Neuronal stem cell (in vitro differentiated cells): ENCODE data around the gene SLC2A9.

ENCODE experiments used
- DNase-seq: peaks from one replicate; pipeline ENCODE4 v3.0.0-alpha.2; 2013; ENCODE audit warnings: low spot score
- H2AFZ ChIP-seq: one replicate; pipeline ENCODE4 v1.6.1; 2013; ENCODE audit warnings: mild to moderate bottlenecking, low read length, inconsistent platforms
- H2AK5ac ChIP-seq: 2 replicates; pipeline ENCODE4 v1.6.1; 2013; ENCODE audit warnings: low read depth, mild to moderate bottlenecking, inconsistent platforms, low read length, moderate library complexity, mixed read lengths
- H2BK120ac ChIP-seq: 2 replicates; pipeline ENCODE4 v1.6.1; 2013; ENCODE audit warnings: low read depth, mild to moderate bottlenecking, inconsistent platforms, low read length, moderate library complexity, mixed read lengths
- H2BK12ac ChIP-seq: one replicate; pipeline ENCODE4 v1.6.1; 2013; ENCODE audit warnings: low read length, inconsistent platforms
- H2BK15ac ChIP-seq: 2 replicates; pipeline ENCODE4 v1.6.1; 2013; ENCODE audit warnings: mild to moderate bottlenecking, low read length, inconsistent platforms, mixed read lengths
- H2BK5ac ChIP-seq: one replicate; pipeline ENCODE4 v1.6.1; 2013; ENCODE audit warnings: inconsistent platforms, mild to moderate bottlenecking, low read length, moderate library complexity
- H3K14ac ChIP-seq: one replicate; pipeline ENCODE4 v1.6.1; 2013; ENCODE audit warnings: low read length, inconsistent platforms
- H3K18ac ChIP-seq: 2 replicates; pipeline ENCODE4 v1.6.1; 2013; ENCODE audit warnings: low read length, inconsistent platforms
- H3K23ac ChIP-seq: 2 replicates; pipeline ENCODE4 v1.6.1; 2013; ENCODE audit warnings: low read depth, mild to moderate bottlenecking, mixed read lengths, low read length, inconsistent platforms; ENCODE audit not compliant: poor library complexity
- H3K27ac ChIP-seq: replicated peaks from 3 replicates; pipeline ENCODE4 v1.5.1; 2013; ENCODE audit warnings: low read length, inconsistent platforms
- H3K27me3 ChIP-seq, 3 experiments: 2 replicates each; pipeline ENCODE4 v1.6.1; 2013; ENCODE audit warnings: low read length in 3 of 3, mild to moderate bottlenecking in 2 of 3, inconsistent platforms in 1 of 3, low read depth in 1 of 3, mixed read lengths in 1 of 3, moderate library complexity in 1 of 3; ENCODE audit not compliant: control insufficient read depth in 3 of 3, insufficient read depth in 3 of 3
- H3K36me3 ChIP-seq, 2 donors: replicated peaks in 1 of 2; 2 replicates each; pipeline ENCODE4 v1.6.1; 2013; ENCODE audit warnings: low read length in 2 of 2; ENCODE audit not compliant: control insufficient read depth in 2 of 2, insufficient read depth in 2 of 2
- H3K4ac ChIP-seq: 2 replicates; pipeline ENCODE4 v1.6.1; 2013; ENCODE audit warnings: inconsistent platforms, mild to moderate bottlenecking, low read length, moderate library complexity
- H3K4me1 ChIP-seq, 2 donors: 1 replicate in 1 of 2; 2 replicates in 1 of 2; pipeline ENCODE4 v1.6.1; 2013; ENCODE audit warnings: low read length in 2 of 2, low read depth in 1 of 2; ENCODE audit not compliant: control insufficient read depth in 2 of 2, insufficient read depth in 1 of 2
- H3K4me2 ChIP-seq: one replicate; pipeline ENCODE4 v1.6.1; 2013; ENCODE audit warnings: mild to moderate bottlenecking, low read length, inconsistent platforms; ENCODE audit not compliant: insufficient read depth, poor library complexity, severe bottlenecking
- H3K4me3 ChIP-seq, 2 donors: 2 replicates each; pipeline ENCODE4 v1.5.1; 2013; ENCODE audit warnings: low read length in 2 of 2, mild to moderate bottlenecking in 2 of 2, inconsistent platforms in 1 of 2, moderate library complexity in 1 of 2
- H3K79me1 ChIP-seq: one replicate; pipeline ENCODE4 v1.6.1; 2013; ENCODE audit warnings: low read depth, mild to moderate bottlenecking, inconsistent platforms, low read length, moderate library complexity
- H3K9ac ChIP-seq: one replicate; pipeline ENCODE4 v1.6.1; 2013; ENCODE audit warnings: mild to moderate bottlenecking, low read depth, low read length, inconsistent platforms; ENCODE audit not compliant: poor library complexity
- H3K9me3 ChIP-seq, 2 donors: replicated peaks in 1 of 2; 2 replicates each; pipeline versions ENCODE3 to v1.6.1; 2013; ENCODE audit warnings: low read length in 2 of 2, mild to moderate bottlenecking in 2 of 2, inconsistent platforms in 1 of 2, low read depth in 1 of 2, mixed read lengths in 1 of 2, moderate library complexity in 1 of 2; ENCODE audit not compliant: control insufficient read depth in 2 of 2, insufficient read depth in 1 of 2
- H4K8ac ChIP-seq: one replicate; pipeline ENCODE4 v1.6.1; 2013; ENCODE audit warnings: low read depth, mild to moderate bottlenecking, inconsistent platforms, low read length, moderate library complexity
- H4K91ac ChIP-seq: one replicate; pipeline ENCODE4 v1.6.1; 2013; ENCODE audit warnings: low read length, low read depth, mild to moderate bottlenecking, inconsistent platforms; ENCODE audit not compliant: poor library complexity
- WGBS, 2 donors: extraction: QIAGEN DNeasy Blood & Tissue Kit; methylation state at CpG; one replicate each; pipeline ENCODE4 v1.1.7; 2013; ENCODE audit warnings: missing lambda C conversion rate in 2 of 2, mixed read lengths in 1 of 2; ENCODE audit not compliant: insufficient read length in 2 of 2, insufficient replicate concordance in 1 of 2; ENCODE audit errors: extremely low coverage in 2 of 2; 5-methylcytosine and 5-hydroxymethylcytosine counted together

The SLC2A9 gene

GRCh38 chr4:10019521-10020051, 1.7 kb downstream of the SLC2A9 start:
- no peak overlapping the region for H2BK5ac ChIP-seq
- H4K8ac ChIP-seq, result no peak overlapping the region
- H2AK5ac ChIP-seq, result peak overlapping the region; percentile 69
- no peak overlapping the region for H3K14ac ChIP-seq
- H3K18ac ChIP-seq, result peak overlapping the region; percentile 94
- no peak overlapping the region for H2BK12ac ChIP-seq
- H3K4ac ChIP-seq, result no peak overlapping the region
- peak overlapping the region; percentile 66 for H3K23ac ChIP-seq
- H3K4me1 ChIP-seq, result peaks cover 0 to 13% of the 10 kb centered on the region in 2 donors
- peak overlapping the region; percentile 56 for H3K9ac ChIP-seq
- H3K79me1 ChIP-seq, result no peaks in the 10 kb centered on the region
- no peaks in the 10 kb centered on the region for H3K9me3 ChIP-seq
- H3K27ac ChIP-seq, result no peak overlapping the region
- peak overlapping the region; percentile 12 for H4K91ac ChIP-seq
- peak overlapping the region in 1 of 2 donors; percentile 17 for H3K4me3 ChIP-seq
- WGBS, 2 donors, result no CpG with 5 or more reads among the region's 9 CpGs
- peak overlapping the region; percentile 48 for H3K4me2 ChIP-seq
- peaks cover 0 to 31% (median 3%) of the 10 kb centered on the region in 3 experiments for H3K27me3 ChIP-seq
- no peaks in the 10 kb centered on the region for H3K36me3 ChIP-seq
- no peak overlapping the region for H2AFZ ChIP-seq
- DNase-seq, result no peak
- peak overlapping the region; percentile 57 for H2BK15ac ChIP-seq
- H2BK120ac ChIP-seq, result peak overlapping the region; percentile 78

- H3K18ac ChIP-seq, result peak overlapping the region; percentile 94
These were observed 2.4 kb downstream of the SLC2A9 start for GRCh38 chr4:10018818-10019461.

DNA sequence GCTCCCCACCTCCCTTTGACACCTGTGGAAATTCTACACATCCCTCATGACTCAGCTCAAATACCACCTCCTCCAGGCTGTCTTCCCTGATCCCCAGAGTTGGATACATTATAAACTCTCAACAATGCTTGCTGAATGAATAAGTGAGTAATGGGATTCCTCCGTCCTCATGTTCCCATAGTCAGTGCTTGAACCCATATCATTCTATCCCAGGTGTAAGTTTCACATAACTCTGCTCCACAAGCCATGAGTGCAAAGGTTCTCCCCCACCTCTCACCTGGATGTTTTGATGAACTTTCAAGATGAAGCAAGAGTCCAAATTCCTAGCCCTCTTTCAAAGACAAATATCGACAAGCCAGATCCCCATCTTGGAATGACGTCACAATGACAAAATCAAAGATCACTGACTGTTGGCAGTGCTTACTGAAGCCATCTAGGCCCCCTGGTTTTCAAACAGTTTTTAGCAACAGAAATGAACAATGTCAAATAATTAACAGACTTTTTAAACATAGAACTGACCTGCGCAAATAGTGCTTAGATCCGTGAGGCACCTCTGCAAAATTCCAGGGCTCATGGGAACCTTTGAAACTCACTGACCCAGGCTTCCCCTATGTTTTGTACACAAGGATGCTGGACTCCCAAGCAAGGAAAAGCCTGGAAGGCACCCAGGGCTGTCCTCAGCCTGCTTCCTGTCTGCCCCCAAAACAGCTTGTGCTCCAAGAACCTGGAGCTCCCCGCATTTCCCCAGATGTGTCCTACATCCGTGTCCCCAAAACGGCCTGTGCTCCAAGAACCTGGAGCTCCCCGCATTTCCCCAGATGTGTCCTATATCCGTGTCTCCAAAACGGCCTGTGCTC, 4.0 kb downstream of the SLC2A9 start:
- H4K8ac ChIP-seq, result no peak overlapping the region
- no CpG with 5 or more reads among the region's 11 CpGs for WGBS, 2 donors
- no peak overlapping the region for H3K23ac ChIP-seq
- peaks cover 0 to 8% of the 10 kb centered on the region in 2 donors for H3K4me1 ChIP-seq
- no peak overlapping the region for H3K4me3 ChIP-seq
- no peak overlapping the region for H3K4me2 ChIP-seq
- H3K18ac ChIP-seq, result no peak overlapping the region
- no peak overlapping the region for H4K91ac ChIP-seq
- no peaks in the 10 kb centered on the region for H3K79me1 ChIP-seq
- H2AFZ ChIP-seq, result no peak overlapping the region
- no peak overlapping the region for H3K27ac ChIP-seq
- no peak overlapping the region for H3K9ac ChIP-seq
- H3K14ac ChIP-seq, result no peak overlapping the region
- DNase-seq, result no peak
- no peak overlapping the region for H3K4ac ChIP-seq
- H2BK5ac ChIP-seq, result no peak overlapping the region
- H2BK12ac ChIP-seq, result no peak overlapping the region
- H2BK15ac ChIP-seq, result no peak overlapping the region
- no peaks in the 10 kb centered on the region for H3K36me3 ChIP-seq
- H3K9me3 ChIP-seq, result no peaks in the 10 kb centered on the region
- no peak overlapping the region for H2BK120ac ChIP-seq
- H3K27me3 ChIP-seq, result peaks cover 0 to 17% (median 3%) of the 10 kb centered on the region in 3 experiments
- H2AK5ac ChIP-seq, result no peak overlapping the region

More at GRCh38 chr4:10018818-10019461, 2.4 kb downstream of the SLC2A9 start:
- Histone ChIP-seq H3K4ac (no peak overlapping the region), H3K36me3 (no peaks in the 10 kb centered on the region), H3K27ac (no peak overlapping the region), H3K4me2 (peak overlapping the region; percentile 48), H3K79me1 (no peaks in the 10 kb centered on the region), H3K23ac (peak overlapping the region; percentile 66), H2BK12ac (no peak overlapping the region), H2BK15ac (no peak overlapping the region), H3K9ac (peak overlapping the region; percentile 56), H3K4me1 (peaks cover 0 to 13% of the 10 kb centered on the region in 2 donors), H2BK120ac (peak overlapping the region; percentile 78), H4K8ac (no peak overlapping the region), H4K91ac (no peak overlapping the region), H3K14ac (no peak overlapping the region), H3K4me3 (peak overlapping the region in 1 of 2 donors; percentile 76), H3K9me3 (no peaks in the 10 kb centered on the region), H3K27me3 (peaks cover 0 to 25% (median 3%) of the 10 kb centered on the region in 3 experiments), H2AK5ac (peak overlapping the region; percentile 69), H2BK5ac (no peak overlapping the region), H2AFZ (peak overlapping the region; percentile 49)
- WGBS, 2 donors, result no CpG with 5 or more reads among the region's 52 CpGs
- DNase-seq, result peak; percentile 81

DNA sequence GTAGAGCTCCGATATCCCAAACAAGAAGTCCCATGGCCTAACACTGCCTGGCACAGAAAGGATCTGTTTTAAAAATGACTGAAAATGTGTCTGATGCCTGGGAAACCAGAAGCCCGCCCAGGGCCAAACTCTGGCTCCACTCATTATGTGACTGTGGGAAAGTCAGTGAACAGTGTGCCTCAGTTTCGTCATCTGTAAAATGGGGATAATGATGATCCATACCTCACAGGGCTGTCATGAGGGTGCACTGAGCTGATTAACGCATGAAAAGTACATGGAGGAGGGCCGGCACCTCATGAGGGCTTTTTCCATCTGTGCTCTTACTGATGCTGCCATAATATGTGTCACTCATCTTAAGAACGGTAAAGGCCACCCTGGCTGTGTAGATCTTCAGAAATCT, 5.1 kb downstream of the SLC2A9 start:
- Histone ChIP-seq H2BK120ac (no peak overlapping the region), H3K4ac (no peak overlapping the region), H4K91ac (no peak overlapping the region), H2BK15ac (no peak overlapping the region), H3K36me3 (no peaks in the 10 kb centered on the region), H3K14ac (no peak overlapping the region), H3K79me1 (no peaks in the 10 kb centered on the region), H3K27ac (no peak overlapping the region), H2BK12ac (no peak overlapping the region), H2AFZ (no peak overlapping the region), H2AK5ac (no peak overlapping the region), H4K8ac (no peak overlapping the region), H3K4me1 (peaks cover 0 to 7% of the 10 kb centered on the region in 2 donors), H3K9me3 (no peaks in the 10 kb centered on the region), H3K4me3 (no peak overlapping the region), H3K27me3 (peaks cover 0 to 19% (median 3%) of the 10 kb centered on the region in 3 experiments), H3K23ac (no peak overlapping the region), H3K4me2 (no peak overlapping the region), H2BK5ac (no peak overlapping the region), H3K9ac (no peak overlapping the region), H3K18ac (no peak overlapping the region)
- DNase-seq, result no peak
- no CpG with 5 or more reads among the region's 6 CpGs for WGBS, 2 donors
